ENCODE data around the gene ZNF236. TPM values are rescaled to one million over a fixed set of nuclear protein-coding genes. Genes with fewer than 3 reads are reported as not detected.

ZNF236 gene
- total and polyA plus RNA-seq, 7 donors, result 0.60 to 26.6 (median 18.9) TPM

- peak; percentile 86 for DNase-seq
- 3 to 15% methylated on average over 15 of the region's 15 CpGs for WGBS, 2 donors
- Histone ChIP-seq H3K27ac (no peak overlapping the region), H3K4me3 (no peak overlapping the region), H3K27me3 (no peaks in the 10 kb centered on the region), H3K9me3 (no peaks in the 10 kb centered on the region), H3K36me3 (no peaks in the 10 kb centered on the region), H3K4me1 (peaks cover 0 to 6% (median 3%) of the 10 kb centered on the region in 4 donors)
- TF ChIP-seq POLR2AphosphoS5 (IDR thresholded peaks at IDR 0.05) (no peak), POLR2A (IDR thresholded peaks at IDR 0.05) (no peak), EP300 (IDR thresholded peaks at IDR 0.05) (no peak)
- TF ChIP-seq, protein P1, sequence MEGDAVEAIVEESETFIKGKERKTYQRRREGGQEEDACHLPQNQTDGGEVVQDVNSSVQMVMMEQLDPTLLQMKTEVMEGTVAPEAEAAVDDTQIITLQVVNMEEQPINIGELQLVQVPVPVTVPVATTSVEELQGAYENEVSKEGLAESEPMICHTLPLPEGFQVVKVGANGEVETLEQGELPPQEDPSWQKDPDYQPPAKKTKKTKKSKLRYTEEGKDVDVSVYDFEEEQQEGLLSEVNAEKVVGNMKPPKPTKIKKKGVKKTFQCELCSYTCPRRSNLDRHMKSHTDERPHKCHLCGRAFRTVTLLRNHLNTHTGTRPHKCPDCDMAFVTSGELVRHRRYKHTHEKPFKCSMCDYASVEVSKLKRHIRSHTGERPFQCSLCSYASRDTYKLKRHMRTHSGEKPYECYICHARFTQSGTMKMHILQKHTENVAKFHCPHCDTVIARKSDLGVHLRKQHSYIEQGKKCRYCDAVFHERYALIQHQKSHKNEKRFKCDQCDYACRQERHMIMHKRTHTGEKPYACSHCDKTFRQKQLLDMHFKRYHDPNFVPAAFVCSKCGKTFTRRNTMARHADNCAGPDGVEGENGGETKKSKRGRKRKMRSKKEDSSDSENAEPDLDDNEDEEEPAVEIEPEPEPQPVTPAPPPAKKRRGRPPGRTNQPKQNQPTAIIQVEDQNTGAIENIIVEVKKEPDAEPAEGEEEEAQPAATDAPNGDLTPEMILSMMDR (IDR thresholded peaks at IDR 0.05), result peak; percentile 53 to 93 (median 82)
- intact Hi-C loops (cut with DNase I), result loop anchor here (1.0 to 5.0 kb wide), 3 partner anchors 61 to 181 kb away; no protein-coding TSS in a partner anchor
Observed at GRCh38 chr18:76982841-76983583, 160.7 kb downstream of the ZNF236 start.

- intact Hi-C loops (cut with DNase I), result loop anchor here (1.0 to 5.0 kb wide), 3 partner anchors 61 to 181 kb away; no protein-coding TSS in a partner anchor
- Histone ChIP-seq H3K36me3 (no peaks in the 10 kb centered on the region), H3K27ac (no peak overlapping the region), H3K27me3 (no peaks in the 10 kb centered on the region), H3K4me1 (peaks cover 0 to 6% (median 3%) of the 10 kb centered on the region in 4 donors), H3K9me3 (no peaks in the 10 kb centered on the region), H3K4me3 (no peak overlapping the region)
- WGBS, 2 donors, result 54 to 66% methylated on average over 10 of the region's 10 CpGs
- no peak for DNase-seq
- TF ChIP-seq POLR2AphosphoS5 (IDR thresholded peaks at IDR 0.05) (no peak), POLR2A (IDR thresholded peaks at IDR 0.05) (no peak), EP300 (IDR thresholded peaks at IDR 0.05) (no peak)
- TF ChIP-seq, protein P1 (IDR thresholded peaks at IDR 0.05), result no peak
Observed at GRCh38 chr18:76983613-76984051, 161.3 kb downstream of the ZNF236 start.

- H3K9me3 ChIP-seq, result no peaks in the 10 kb centered on the region
- no peaks in the 10 kb centered on the region for H3K36me3 ChIP-seq
- H3K27ac ChIP-seq, result no peak overlapping the region
- no peak overlapping the region for H3K4me3 ChIP-seq
- no peaks in the 10 kb centered on the region for H3K27me3 ChIP-seq
- WGBS, 2 donors, result 94 to 95% methylated on average over 40 of the region's 40 CpGs
- peaks cover 0 to 6% (median 3%) of the 10 kb centered on the region in 4 donors for H3K4me1 ChIP-seq
- no peak for DNase-seq
- intact Hi-C loops (cut with DNase I), result loop anchor here (5.0 kb wide), 2 partner anchors 62 to 112 kb away; no protein-coding TSS in a partner anchor
- TF ChIP-seq POLR2AphosphoS5 (IDR thresholded peaks at IDR 0.05), result no peak
- TF ChIP-seq, protein P1 (IDR thresholded peaks at IDR 0.05), result no peak
- TF ChIP-seq EP300 (IDR thresholded peaks at IDR 0.05), result no peak
- no peak for TF ChIP-seq POLR2A (IDR thresholded peaks at IDR 0.05)
Observed at GRCh38 chr18:76984193-76985155, 162.1 kb downstream of the ZNF236 start.

DNA sequence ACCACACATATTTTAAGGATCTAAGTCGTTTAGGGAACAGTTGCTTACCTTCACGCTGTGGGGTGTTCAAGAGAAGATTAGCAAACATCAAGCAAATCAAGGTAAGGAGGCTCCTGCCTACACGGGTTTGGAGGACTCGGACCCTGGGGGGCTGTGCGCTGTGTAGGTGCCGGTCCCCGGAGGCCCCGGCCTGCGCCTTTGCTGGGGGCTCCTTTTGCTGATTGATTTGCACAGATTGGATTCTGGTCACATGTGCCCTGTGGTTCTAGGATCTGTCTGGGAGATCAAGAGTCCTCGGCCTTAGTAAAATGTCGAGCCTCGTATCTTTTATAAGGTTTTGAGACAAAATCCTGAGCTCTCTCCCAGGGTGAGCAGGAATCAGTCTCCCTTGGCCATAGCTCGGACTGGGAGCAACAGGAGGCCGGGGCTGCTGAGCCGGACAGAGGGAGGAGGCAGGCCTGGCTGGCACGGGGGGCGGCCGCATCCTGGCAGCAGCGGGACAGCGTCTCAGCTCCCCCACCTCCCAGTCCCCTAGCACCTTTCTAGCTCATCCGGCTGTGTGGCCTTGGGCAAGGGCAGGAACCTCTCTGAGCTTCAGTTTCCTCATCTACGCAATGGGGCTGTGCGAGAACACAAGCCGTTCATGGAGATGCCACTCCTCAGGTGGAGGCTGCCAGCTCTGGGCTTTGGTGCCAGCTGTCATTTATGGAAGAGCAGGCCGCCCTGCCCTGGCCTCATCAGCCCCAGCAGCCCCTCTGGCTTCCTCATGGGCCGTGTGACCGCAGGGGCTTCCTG is 163.0 kb downstream of the ZNF236 start:
- WGBS, 2 donors, result 93% methylated on average over 27 of the region's 27 CpGs
- DNase-seq, result no peak
- Histone ChIP-seq H3K36me3 (no peaks in the 10 kb centered on the region), H3K27ac (no peak overlapping the region), H3K4me1 (peaks cover 0 to 6% (median 3%) of the 10 kb centered on the region in 4 donors), H3K9me3 (no peaks in the 10 kb centered on the region), H3K27me3 (no peaks in the 10 kb centered on the region), H3K4me3 (no peak overlapping the region)
- TF ChIP-seq POLR2A (IDR thresholded peaks at IDR 0.05) (no peak), EP300 (IDR thresholded peaks at IDR 0.05) (no peak)
- intact Hi-C loops (cut with DNase I), result no loop called here

All from sigmoid colon (tissue), 7 donors.